HG02571 (cell line): Measurements from ENCODE around the gene TOR2A.
A peak's percentile ranks its signal among the peaks of the same experiment; 100 is the strongest.
"Not testable (repeated sequence)": the region's sequence is repeated elsewhere in the genome, so short reads cannot be mapped to it uniquely, and the experiment has no call there.

Experiments
- ATAC-seq: cut with Tn5 transposase; IDR thresholded peaks from one replicate; pipeline ENCODE4 v1.9.1; 2021; ENCODE audit warnings: mild to moderate bottlenecking, moderate library complexity; ENCODE audit not compliant: unreplicated experiment

The TOR2A gene

GRCh38 chr9:127734747-127735529 lies at the start of gene TOR2A:
Gene TOR2A, minus strand, starts transcription at chr9:127735294. Its CDS starts 24 bp downstream, at chr9:127735270.
- peak; percentile 81 for ATAC-seq

- no peak for ATAC-seq
These were observed 48.3 kb upstream of the TOR2A start for GRCh38 chr9:127783111-127784008.

GRCh38 chr9:127781806-127782205 lies 46.7 kb upstream of the TOR2A start:
- ATAC-seq = no peak

GRCh38 chr9:127780909-127781308 lies 45.8 kb upstream of the TOR2A start:
- ATAC-seq = not testable (repeated sequence)

GRCh38 chr9:127780126-127780885 lies 45.2 kb upstream of the TOR2A start:
- ATAC-seq = no peak

- peak; percentile 46 for ATAC-seq
These were observed 44.3 kb upstream of the TOR2A start for GRCh38 chr9:127779136-127779981.

GRCh38 chr9:127778280-127779135 lies 43.4 kb upstream of the TOR2A start, which contains the start of gene SH2D3C:
Gene SH2D3C, minus strand, starts transcription at chr9:127778666. Its CDS starts 39 bp downstream, at chr9:127778627.
- ATAC-seq = peak; percentile 30

- no peak for ATAC-seq
These were observed 42.4 kb upstream of the TOR2A start for GRCh38 chr9:127777368-127777980.

- no peak for ATAC-seq
These were observed 41.8 kb upstream of the TOR2A start for GRCh38 chr9:127776924-127777289.

- no peak for ATAC-seq
These were observed 41.3 kb upstream of the TOR2A start for GRCh38 chr9:127776195-127776923.

- no peak for ATAC-seq
These were observed 38.9 kb upstream of the TOR2A start for GRCh38 chr9:127773981-127774380.

GRCh38 chr9:127773272-127773671 lies 38.2 kb upstream of the TOR2A start:
- no peak for ATAC-seq

GRCh38 chr9:127772603-127773002 lies 37.5 kb upstream of the TOR2A start:
- ATAC-seq = no peak

- no peak for ATAC-seq
These were observed 36.6 kb upstream of the TOR2A start for GRCh38 chr9:127771570-127772189.

GRCh38 chr9:127770905-127771569 lies 35.9 kb upstream of the TOR2A start:
- peak; percentile 85 for ATAC-seq

GRCh38 chr9:127770583-127770904 lies 35.5 kb upstream of the TOR2A start:
- no peak for ATAC-seq

GRCh38 chr9:127769929-127770582 lies 35.0 kb upstream of the TOR2A start:
- no peak for ATAC-seq
